WERI-Rb-1 (cell line): ENCODE results near the gene GALNT1.

Source experiments
- DNase-seq: peaks from one replicate; pipeline ENCODE4 v3.0.0-alpha.2; 2020
- H3K27ac ChIP-seq: fragments of 250-450 bp; sonication (Bioruptor Pico); 2 replicates; pipeline ENCODE4 v1.5.1; 2020; ENCODE audit warnings: mild to moderate bottlenecking, moderate library complexity
- H3K27me3 ChIP-seq: fragments of 250-450 bp; sonication (Bioruptor Pico); 2 replicates; pipeline ENCODE4 v1.5.1; 2021; ENCODE audit warnings: mild to moderate bottlenecking, low read depth, moderate library complexity; ENCODE audit not compliant: insufficient read depth, severe bottlenecking
- H3K36me3 ChIP-seq: fragments of 250-450 bp; sonication (Bioruptor Pico); 2 replicates; pipeline ENCODE4 v1.5.1; 2020; ENCODE audit warnings: mild to moderate bottlenecking, moderate library complexity
- H3K4me3 ChIP-seq: 2 replicates; pipeline ENCODE4 v1.5.1; 2011; ENCODE audit warnings: low read depth, mild to moderate bottlenecking, control low read depth, low read length
- H3K9me3 ChIP-seq: fragments of 250-450 bp; sonication (Bioruptor Pico); 2 replicates; pipeline ENCODE4 v1.5.1; 2021; ENCODE audit warnings: mild to moderate bottlenecking, moderate library complexity; ENCODE audit not compliant: severe bottlenecking
- CTCF ChIP-seq: IDR thresholded peaks from 2 replicates; pipeline ENCODE4 v1.5.1; 2011; ENCODE audit warnings: low read depth, mild to moderate bottlenecking, control low read depth, inconsistent platforms, low read length

The GALNT1 gene

GRCh38 chr18:35642802-35643201 lies 61.3 kb downstream of the GALNT1 start:
- DNase-seq, result no peak
- TF ChIP-seq CTCF, result no peak
- H3K27me3 ChIP-seq, result no peaks in the 10 kb centered on the region
- no peaks in the 10 kb centered on the region for H3K36me3 ChIP-seq
- H3K9me3 ChIP-seq, result no peaks in the 10 kb centered on the region
- no peak overlapping the region for H3K27ac ChIP-seq
- no peak overlapping the region for H3K4me3 ChIP-seq

GRCh38 chr18:35646449-35646848 lies 64.9 kb downstream of the GALNT1 start:
- H3K9me3 ChIP-seq, result no peaks in the 10 kb centered on the region
- no peak overlapping the region for H3K4me3 ChIP-seq
- no peak overlapping the region for H3K27ac ChIP-seq
- no peaks in the 10 kb centered on the region for H3K36me3 ChIP-seq
- H3K27me3 ChIP-seq, result no peaks in the 10 kb centered on the region
- no peak for DNase-seq
- no peak for TF ChIP-seq CTCF

GRCh38 chr18:35653392-35654135 lies 72.0 kb downstream of the GALNT1 start:
- no peak overlapping the region for H3K4me3 ChIP-seq
- TF ChIP-seq CTCF, result no peak
- DNase-seq, result no peak
- no peak overlapping the region for H3K27ac ChIP-seq
- H3K27me3 ChIP-seq, result no peaks in the 10 kb centered on the region
- H3K9me3 ChIP-seq, result no peaks in the 10 kb centered on the region
- H3K36me3 ChIP-seq, result no peaks in the 10 kb centered on the region

GRCh38 chr18:35658112-35658511 lies 76.6 kb downstream of the GALNT1 start:
- DNase-seq, result no peak
- H3K9me3 ChIP-seq, result no peaks in the 10 kb centered on the region
- H3K27ac ChIP-seq, result no peak overlapping the region
- no peaks in the 10 kb centered on the region for H3K36me3 ChIP-seq
- no peaks in the 10 kb centered on the region for H3K27me3 ChIP-seq
- TF ChIP-seq CTCF, result no peak
- no peak overlapping the region for H3K4me3 ChIP-seq

GRCh38 chr18:35661483-35662146 lies 80.1 kb downstream of the GALNT1 start:
- Histone ChIP-seq H3K4me3 (no peak overlapping the region), H3K9me3 (no peaks in the 10 kb centered on the region), H3K27me3 (no peaks in the 10 kb centered on the region)

More at GRCh38 chr18:35661483-35662146, 80.1 kb downstream of the GALNT1 start:
- Histone ChIP-seq H3K36me3 (no peaks in the 10 kb centered on the region), H3K27ac (no peak overlapping the region)
- DNase-seq, result no peak
- no peak for TF ChIP-seq CTCF
